Sciatic nerve (tissue), 2 donors: ENCODE results near the gene ITPRIPL2. TPM values are rescaled to one million over a fixed set of nuclear protein-coding genes. Genes with fewer than 3 reads are reported as not detected.

ENCODE experiments used
- ATAC-seq: fragments of 200-7000 bp; cut with Tn5 transposase; one replicate; pipeline ENCODE4 v1.9.1; 2020; ENCODE audit warnings: mild to moderate bottlenecking, moderate library complexity
- DNase-seq: peaks from one replicate; pipeline ENCODE4 v3.0.0-alpha.2; 2020; ENCODE audit warnings: low spot score
- intact Hi-C: fragments of 100-400 bp; cut with DNase I; formaldehyde crosslinking; loops from one replicate; pipeline ENCODE4 v1.14.2; 2022
- total RNA-seq: library from RNA; stranded (reverse); fragmentation: NEBNext Ultra II Directional; extraction: Animal tissue kit (Norgen Biotek cat#: 25700); gene quantifications from one replicate; pipeline ENCODE4 v1.2.1, GENCODE V29; 2021
- donor health status: DM: no; HTN: no; CAD: no.
- donor health status: DM: no; HTN: no; CAD: no.

Gene ITPRIPL2
- total RNA-seq, 1 donor from 2014 or later: 57.6 TPM

DNA sequence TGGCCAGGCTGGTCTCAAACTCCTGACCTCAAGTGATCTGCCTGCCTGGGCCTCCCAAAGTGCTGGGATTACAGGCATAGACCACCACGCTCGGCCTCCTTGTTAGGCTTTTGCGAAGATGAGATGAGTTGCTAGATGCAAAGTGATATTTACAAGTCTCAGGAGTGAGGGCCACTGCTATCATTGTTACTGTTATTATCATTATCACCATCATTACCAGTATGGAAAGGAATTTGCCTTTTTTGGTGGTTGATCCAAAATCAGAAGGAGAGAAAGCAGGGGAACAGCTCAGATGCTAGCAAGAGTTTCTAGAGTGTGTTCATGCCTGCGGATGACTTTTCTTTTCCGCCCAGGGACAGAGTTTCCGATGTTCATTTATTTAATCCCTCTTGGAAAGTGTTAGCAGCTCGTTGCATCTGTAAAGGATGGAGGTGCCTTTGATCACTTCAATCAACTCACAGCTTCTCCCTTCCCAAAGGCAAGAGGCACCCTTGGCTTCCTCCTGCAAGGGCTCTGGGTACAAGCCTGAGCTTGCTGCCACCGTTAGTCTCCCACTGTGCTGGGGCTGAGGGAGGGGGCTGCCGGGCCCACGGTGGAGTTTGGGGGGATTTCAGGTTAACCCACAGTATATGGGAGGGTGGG, 21.6 kb downstream of the ITPRIPL2 start:
- intact Hi-C loops: no loop called here
- ATAC-seq (no peak), DNase-seq (no peak)

DNA sequence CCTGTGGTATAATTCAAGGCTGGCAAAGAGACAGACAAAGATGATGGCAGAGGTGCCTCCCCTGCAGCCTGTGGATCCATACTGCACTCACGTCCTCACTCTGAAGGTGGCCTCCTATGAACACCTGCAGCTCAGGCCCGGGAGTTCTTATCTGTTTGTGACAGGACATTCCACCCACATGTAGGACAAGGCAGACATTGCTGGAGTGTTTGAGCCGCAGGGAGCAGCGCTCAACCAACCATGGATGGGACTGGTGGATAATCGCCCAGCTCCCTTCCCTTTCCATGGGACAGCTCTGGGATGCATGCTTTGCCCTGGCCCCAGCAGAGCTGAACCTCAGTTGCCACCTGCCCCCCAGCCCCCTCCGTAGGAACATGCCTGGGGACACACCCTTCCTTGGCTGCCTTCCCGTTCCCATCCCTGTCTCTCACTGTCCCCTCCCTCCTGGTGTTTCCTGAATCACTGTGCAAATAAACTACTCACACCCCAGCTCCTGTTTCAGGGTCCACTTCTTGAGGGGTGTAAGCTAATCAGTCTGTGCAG, 22.2 kb downstream of the ITPRIPL2 start:
- no peak for ATAC-seq
- DNase-seq: no peak
- intact Hi-C loops: no loop called here

DNA sequence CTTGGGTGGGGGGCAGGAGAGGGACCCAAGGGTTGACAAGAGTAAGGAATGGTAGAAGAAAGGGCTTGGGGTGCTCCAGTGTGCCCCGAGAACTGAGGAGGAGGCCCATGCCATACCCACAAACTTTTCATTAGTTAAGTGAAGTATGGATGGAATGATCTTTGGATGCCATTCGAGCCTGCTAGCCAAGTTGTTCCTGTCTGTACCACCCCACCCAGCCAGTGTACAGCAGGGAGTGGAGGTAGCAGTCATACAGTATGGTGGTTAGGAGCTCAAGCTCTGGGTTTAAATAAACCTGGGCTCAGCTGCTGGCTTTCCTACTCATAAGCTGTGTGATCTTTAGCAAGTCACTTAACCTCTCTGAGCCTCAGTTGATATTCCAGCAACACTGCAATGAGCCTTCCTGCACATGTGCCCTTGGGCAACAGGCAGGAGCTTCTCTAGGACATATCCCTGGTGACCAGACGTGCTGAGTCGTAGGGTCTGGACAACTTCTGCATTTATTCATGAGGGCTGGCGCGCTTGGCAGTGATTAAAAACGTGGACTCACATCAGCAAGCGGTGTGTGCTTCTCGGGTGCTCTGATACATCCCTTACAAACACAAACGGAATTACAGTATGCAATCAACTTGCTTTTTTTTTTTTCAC, 22.9 kb downstream of the ITPRIPL2 start:
- intact Hi-C loops: no loop called here
- DNase-seq: no peak
- peak; percentile 54 for ATAC-seq

DNA sequence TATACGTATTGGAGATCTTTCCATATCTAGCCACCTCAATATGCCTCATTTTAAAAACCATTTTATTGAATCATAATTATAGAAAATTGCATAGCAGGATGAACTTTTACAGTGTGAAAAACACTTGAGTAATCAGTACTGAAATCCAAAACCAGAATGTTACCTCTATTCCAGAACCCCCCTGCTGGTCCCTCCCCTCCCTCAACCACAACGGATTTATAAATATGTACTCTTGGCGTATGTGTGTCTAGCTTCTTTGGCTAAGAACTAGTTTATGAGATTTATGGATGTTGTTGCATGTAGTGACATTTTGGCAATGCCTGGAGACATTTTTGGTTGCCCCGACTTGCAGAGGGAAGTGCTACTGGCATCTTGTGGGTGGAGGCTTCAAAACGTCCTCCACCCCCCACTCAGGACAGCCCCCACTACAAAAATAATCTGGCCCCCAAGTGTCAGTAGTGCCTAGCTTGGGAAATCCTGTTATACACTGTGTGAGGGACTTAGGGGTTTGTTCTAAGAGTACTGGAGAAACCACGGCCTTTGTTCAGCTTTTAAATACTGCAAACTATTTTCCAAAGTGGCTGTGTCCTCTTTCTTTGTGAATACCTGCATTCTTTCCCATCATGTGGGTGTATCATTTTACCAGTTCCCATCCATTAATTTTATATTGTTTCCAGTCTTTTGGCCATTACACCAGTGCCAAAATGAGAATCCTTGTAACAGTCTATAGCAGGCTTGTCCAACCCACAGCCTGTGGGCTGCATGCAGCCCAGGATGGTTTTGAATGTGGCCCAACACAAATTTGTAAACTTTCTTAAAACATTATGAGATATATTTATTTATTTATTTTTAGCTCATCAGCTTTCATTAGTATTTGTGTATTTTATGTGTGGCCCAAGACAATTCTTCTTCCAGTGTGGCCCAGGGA, 23.7 kb downstream of the ITPRIPL2 start:
- no peak for DNase-seq
- intact Hi-C loops: no loop called here
- ATAC-seq: peak; percentile 6

DNA sequence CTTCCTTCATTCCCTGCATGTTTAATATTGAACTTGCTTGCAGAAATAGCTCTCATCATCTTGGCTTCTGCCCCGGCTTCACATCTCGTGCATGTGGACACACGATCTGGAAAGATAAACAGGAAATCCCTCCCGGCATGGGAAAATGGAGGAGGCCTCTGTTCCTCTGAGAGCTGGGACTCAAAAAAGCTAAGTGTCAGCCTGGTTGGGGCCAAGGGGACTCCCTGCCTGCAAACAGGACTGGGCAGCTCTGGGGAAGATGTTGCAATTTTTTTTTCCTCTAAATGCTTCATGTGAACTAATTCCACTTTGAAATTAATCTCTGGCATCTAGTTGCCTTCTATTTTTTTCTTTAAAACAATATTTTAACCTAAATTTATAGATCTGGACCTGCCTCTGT, 24.8 kb downstream of the ITPRIPL2 start:
- ATAC-seq (peak; percentile 93), DNase-seq (peak; percentile 80)
- intact Hi-C loops: no loop called here

DNA sequence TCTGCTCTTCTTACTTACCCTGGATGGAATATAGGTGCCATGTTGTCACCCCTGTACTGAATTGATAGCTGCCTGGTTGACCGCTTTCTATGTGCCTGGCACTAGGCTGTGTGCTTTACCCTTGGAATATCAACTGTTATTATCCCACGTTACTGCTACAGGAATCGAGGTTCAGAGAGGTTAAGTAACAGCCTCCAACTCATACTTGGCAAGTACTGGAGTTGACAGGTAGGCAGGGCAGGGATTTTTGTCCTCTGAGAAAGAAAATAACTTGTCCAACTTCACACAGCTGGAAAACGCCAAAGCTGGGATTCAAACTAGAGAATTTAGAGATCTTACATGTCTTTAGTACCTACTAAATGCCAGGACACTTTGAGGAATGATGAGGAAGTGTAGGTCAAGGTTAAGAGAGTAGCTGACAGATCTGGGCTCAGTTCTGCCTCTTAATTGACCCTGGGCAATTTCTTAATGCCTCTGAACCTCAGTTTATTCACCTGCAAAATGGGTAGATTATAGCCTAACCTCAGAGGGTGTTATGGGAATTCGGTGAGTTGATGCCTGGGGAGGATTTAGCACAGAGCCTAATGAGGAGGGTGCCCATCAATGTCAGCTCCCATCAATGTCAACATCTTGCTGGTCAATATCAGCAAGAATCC, 25.8 kb downstream of the ITPRIPL2 start:
- intact Hi-C loops: no loop called here
- no peak for ATAC-seq
- DNase-seq: no peak

DNA sequence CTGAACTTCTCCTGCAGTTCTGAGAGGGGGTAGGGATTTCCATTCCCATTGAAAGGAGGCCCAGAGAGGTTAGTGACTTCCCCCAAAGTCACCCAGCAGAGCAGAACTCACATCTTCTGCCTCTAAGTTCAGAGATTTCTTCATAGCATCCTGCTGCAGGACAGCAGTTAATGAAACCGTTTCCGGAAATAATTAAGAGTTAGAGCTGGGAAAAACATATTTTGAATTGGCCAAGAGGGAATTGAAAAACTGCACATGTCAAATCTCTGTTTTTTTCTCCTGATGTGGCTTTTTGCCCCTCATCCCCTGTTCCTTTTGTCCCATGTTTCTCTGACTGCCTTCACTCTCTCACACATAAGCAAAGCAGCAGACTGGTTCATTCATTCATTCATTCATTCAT, 26.6 kb downstream of the ITPRIPL2 start:
- DNase-seq: no peak
- no peak for ATAC-seq
- intact Hi-C loops: no loop called here

DNA sequence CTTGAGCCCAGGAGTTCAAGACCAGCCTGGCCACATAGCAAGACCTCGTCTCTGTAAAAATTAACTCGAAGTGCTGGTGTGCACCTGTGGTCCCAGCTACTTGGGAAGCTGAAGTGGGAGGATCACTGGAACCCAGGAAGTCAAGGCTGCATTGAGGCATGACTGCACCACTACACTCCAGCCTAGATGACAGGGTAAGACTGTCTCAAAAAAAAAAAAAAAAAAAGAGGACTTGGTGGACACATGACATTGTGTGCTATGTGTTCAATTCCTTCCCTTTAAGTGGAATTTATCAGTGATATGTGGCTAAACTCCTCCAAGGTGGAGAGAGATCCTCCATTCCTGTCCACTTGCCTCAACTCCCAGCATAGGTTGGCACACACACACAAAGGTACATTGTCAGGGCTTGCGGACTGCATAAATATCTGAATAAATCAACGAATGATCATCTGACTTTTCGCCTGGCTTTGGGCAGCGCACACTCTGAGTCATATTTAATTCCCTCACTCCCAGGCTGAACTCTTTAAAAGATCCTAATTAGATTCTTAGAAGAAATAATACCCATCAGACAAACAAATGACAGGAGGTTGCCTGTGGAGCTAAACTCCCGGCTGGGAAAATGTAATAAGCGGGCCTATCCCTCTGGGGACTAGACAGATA, 29.3 kb downstream of the ITPRIPL2 start:
- ATAC-seq: no peak
- intact Hi-C loops: no loop called here

DNA sequence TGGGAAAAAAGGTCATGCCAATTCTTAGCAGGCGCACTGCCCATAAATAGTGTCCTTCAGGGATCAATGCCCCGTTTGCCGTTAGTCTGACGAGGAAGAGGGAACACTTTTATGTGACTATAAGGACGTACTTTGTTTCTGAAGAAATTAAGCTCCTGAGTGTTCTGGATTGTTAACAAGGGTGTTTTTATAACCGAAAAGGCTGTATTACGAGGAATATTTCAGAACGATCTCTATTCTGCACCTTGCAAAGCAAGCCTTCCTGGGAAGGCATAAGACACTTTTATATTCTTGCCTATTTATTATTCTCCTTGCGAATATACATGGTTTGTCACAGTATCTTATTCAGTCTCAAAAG, 29.8 kb downstream of the ITPRIPL2 start:
- DNase-seq (no peak), ATAC-seq (no peak)
- intact Hi-C loops: no loop called here

More for the DNA sequence above, 29.3 kb downstream of the ITPRIPL2 start:
- DNase-seq: no peak

DNA sequence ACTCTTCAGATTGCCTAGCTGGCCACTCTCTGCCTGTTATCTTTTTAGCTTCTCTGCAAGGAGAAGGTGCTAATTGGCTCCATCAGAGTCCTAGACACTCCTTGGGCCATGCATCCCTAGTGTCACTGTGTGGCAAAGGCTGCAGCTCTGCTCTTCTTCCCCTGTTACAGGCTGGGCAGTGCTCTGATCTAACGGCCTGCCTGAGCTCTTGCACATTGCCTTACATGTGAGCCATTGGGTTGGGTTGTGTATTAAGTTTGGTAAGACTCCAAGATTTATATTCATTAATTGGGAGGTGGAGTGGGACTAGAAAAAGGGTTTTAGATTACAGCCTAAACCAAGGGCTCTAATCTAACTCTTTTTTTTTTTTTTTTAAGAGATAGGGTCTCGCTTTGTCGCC, 31.2 kb downstream of the ITPRIPL2 start:
- intact Hi-C loops: no loop called here
- no peak for ATAC-seq

DNA sequence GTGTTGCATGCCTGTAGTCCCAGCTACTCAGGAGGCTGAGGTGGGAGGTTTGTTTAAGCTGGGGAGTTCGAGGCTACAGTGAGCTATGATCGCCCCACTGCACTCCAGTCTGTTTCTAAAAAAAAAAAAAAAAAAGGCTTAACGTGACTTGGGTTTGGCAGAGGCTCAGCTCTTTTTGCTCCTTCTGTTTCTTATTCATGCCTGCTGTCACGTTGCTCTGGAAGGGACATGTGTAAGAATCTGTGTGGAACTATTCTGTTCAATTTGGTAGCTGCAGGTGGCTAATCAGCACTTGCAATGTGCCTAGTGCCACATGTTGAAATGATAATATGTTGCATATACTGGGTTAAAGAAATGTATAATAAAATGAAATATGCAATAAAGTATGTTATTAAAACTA, 33.4 kb downstream of the ITPRIPL2 start:
- DNase-seq (no peak), ATAC-seq (no peak)
- intact Hi-C loops: no loop called here

More for the DNA sequence above, 31.2 kb downstream of the ITPRIPL2 start:
- no peak for DNase-seq

DNA sequence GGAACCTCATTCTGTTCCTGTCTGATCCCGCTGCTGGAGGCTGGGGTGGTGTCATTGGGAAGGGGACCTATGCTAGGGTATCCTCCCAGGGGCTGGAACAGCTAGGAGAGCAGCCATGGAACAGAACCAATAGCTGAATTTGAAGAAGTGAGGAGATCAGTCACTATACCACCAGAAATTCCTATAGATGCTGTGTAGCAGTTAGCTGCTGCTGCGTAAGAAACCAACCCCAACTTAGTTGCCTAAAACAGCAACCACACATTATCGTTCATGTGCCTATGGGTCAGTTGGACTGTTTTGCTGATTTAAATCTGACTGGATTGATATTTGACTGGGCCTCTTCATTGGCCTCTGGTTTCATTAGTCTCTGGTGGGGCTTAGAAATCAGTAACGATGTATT, 33.9 kb downstream of the ITPRIPL2 start:
- intact Hi-C loops: no loop called here
- ATAC-seq (no peak), DNase-seq (no peak)

DNA sequence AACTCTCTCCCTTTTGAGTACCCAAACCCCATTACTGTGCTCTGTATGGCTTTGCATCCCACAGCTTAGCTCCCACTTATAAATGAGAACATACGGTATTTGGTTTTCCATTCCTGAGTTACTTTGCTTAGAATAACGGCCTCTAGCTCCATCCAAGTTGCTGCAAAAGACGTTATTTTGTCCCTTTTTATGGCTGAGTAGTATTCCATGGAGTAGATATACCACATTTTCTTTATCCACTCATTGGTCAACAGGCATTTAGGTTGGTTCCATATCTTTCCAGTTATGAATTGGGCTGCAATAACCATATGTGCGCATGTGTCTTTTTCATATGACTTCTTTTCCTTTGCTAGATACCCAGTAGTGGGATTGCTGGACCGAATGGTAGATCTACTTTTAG, 34.4 kb downstream of the ITPRIPL2 start:
- no peak for ATAC-seq
- DNase-seq: no peak
- intact Hi-C loops: no loop called here

DNA sequence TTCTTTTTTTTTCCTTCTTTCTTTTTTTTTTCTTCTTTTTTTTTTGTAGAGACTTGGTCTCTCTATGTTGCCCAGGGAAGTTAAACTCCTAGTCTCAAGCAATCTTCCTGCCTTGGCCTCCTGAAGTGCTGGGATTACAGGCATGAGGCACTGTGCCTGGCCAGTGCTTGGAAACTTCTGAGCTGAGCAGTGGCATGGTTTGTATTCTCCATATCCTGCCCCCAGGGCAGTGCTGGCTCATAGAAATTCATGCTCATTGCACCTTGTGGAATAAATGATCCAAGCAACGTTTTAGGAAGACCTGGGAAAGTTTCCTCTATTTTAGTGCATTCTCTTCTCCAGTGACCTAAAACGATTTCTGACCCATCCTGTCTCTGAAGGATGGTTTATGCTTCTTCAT, 37.5 kb downstream of the ITPRIPL2 start:
- ATAC-seq (no peak), DNase-seq (no peak)
- intact Hi-C loops: no loop called here

DNA sequence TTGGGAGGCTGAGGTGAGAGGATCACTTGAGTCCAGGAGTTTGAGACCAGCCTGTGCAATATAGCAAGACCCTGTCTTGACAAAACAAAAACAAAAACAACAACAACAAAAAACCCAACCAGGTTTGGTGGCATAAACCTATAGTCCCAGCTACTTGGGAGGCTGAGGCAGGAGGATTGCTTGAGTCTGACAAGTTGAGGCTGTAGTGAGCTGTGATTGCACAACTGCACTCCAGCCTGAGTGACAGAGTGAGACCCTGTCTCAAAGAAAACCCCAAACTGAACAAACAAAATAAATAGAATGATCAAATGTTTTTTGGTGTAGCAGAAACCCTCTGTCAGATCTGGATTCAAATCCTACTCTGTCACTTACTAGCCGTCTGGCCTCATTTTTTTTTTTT, 38.3 kb downstream of the ITPRIPL2 start:
- intact Hi-C loops: no loop called here
- DNase-seq (no peak), ATAC-seq (no peak)

DNA sequence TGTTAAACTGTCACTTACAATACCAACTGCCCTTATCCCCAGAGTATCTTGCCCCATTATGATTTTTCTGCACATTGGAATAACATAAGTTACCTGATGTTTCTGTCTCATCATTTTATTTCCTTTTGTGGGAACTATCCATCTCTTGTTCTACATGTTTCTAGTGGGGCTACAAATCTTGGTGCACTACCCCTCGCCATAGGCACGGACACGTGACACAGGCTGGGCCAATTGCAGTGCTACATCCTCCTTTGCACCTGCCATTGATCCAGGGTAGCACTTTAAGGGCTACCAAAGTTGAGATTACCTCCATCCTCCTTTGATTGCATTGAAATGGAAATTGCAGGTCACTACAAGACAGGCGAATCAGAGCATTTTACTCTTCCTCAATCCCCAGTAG, 40.1 kb downstream of the ITPRIPL2 start:
- ATAC-seq: no peak
- DNase-seq: no peak
- intact Hi-C loops: no loop called here

DNA sequence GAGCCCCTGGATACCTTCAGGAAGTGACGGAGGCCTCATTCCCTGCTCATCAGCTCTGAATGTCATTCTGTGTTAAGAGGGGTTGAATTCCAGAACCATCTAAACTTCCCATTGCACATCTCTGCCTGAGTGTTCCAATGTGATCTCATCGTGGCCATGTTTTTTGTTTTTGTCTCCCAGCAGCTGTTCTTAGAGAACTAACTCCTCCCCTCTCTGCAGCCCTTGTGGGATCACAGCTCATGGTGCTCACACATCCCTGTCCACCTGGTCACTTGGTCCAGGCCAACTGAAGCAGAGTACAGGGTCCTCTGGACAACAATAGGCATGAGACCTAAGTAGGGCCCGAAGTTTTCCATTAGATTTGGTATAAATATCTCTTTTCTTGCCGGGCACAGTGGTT, 48.3 kb downstream of the ITPRIPL2 start:
- DNase-seq: no peak
- no peak for ATAC-seq
- intact Hi-C loops: loop anchor here (10.0 kb wide), 1 partner anchor 213 kb away; no protein-coding TSS in a partner anchor

DNA sequence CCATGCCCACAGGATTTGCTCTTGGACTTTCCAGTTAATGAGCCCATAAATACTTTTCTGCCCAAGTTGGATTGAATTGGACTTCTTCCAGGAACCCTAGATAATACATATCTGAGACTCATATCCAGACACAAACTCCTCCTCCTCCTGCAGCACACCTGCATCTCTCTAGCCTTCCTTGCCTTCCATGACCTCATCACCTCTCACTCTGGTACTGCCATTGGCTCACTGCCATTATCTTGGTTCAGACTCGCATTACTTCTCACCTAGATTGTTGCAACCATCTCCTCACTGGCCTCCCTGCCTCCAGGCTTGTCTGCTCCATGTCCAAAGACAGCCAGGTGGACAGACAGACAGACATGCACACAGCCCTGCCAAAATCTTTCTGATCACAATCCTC, 49.5 kb downstream of the ITPRIPL2 start:
- no peak for DNase-seq
- intact Hi-C loops: loop anchor here (10.0 kb wide), 1 partner anchor 212 kb away; no protein-coding TSS in a partner anchor
- no peak for ATAC-seq

DNA sequence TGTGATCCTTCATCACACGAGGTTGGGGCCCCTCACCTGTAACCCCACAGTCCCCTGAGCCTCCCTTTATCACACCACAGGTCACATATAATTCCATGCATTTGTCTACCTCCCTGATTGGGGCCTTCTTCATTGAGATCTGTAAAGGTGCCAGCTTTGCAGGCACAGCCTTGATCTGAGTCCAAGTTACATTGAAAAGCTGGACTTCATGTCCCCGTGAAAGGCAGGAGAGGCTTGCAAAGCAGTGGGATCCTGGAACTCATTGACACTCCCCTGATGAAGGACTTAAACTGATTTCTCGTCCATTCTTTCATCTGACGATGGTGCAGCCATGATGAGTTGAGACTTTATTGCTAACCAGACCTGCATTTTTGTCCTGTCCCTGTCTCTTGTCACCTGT, 50.5 kb downstream of the ITPRIPL2 start:
- intact Hi-C loops: loop anchor here (10.0 kb wide), 1 partner anchor 211 kb away; no protein-coding TSS in a partner anchor
- DNase-seq: no peak
- ATAC-seq: no peak
